Left lung (tissue), 10 donors: ENCODE results near the gene HDLBP. TPM values are rescaled to one million over a fixed set of nuclear protein-coding genes. Genes with fewer than 3 reads are reported as not detected.
"Not testable (repeated sequence)": the region's sequence is repeated elsewhere in the genome, so short reads cannot be mapped to it uniquely, and the experiment has no call there.

Experiments
- ATAC-seq: fragments of 200-7000 bp; cut with Tn5 transposase; one replicate; pipeline ENCODE4 v1.9.1; 2020; ENCODE audit warnings: moderate library complexity
- DNase-seq, 4 donors: peaks; one replicate each; pipeline ENCODE4 v3.0.0-alpha.2; 2013 to 2020
- H3K27ac ChIP-seq, 2 donors: fragments of 200-600 bp; sonication (generic) in 1 of 2; one replicate each; pipeline versions ENCODE4 v1.5.0 to v1.8.0; 2020 to 2021
- H3K27me3 ChIP-seq, 2 donors: fragments of 200-600 bp; sonication (generic) in 1 of 2; one replicate each; pipeline versions ENCODE4 v1.5.0 to v1.8.0; 2020 to 2021
- H3K36me3 ChIP-seq, 2 donors: fragments of 200-600 bp; sonication (generic) in 1 of 2; one replicate each; pipeline versions ENCODE4 v1.5.0 to v1.8.0; 2020 to 2021
- H3K4me1 ChIP-seq, 2 donors: fragments of 200-600 bp; one replicate each; pipeline ENCODE4 v1.8.0; 2021
- H3K4me3 ChIP-seq, 2 donors: fragments of 200-600 bp; sonication (generic) in 1 of 2; one replicate each; pipeline versions ENCODE4 v1.5.0 to v1.8.0; 2020 to 2021; ENCODE audit warnings: mild to moderate bottlenecking in 1 of 2
- H3K9me3 ChIP-seq, 2 donors: fragments of 200-600 bp; sonication (generic) in 1 of 2; one replicate each; pipeline versions ENCODE4 v1.5.0 to v1.8.0; 2020 to 2021
- CTCF ChIP-seq, 2 donors: fragments of 200-600 bp; sonication (generic) in 1 of 2; IDR thresholded peaks; one replicate each; pipeline versions ENCODE4 v1.5.0 to v1.8.0; 2021; ENCODE audit warnings: antibody characterized with exemption in 2 of 2
- intact Hi-C, 2 donors: fragments of 100-400 bp; cut with DNase I; formaldehyde crosslinking; loops; one replicate each; pipeline versions ENCODE4 v1.11.2 to v1.14.2; 2022
- polyA plus RNA-seq, 6 donors: library from polyadenylated mRNA; unstranded; fragments of 120-200 nt; gene quantifications; one replicate each; pipeline ENCODE4 v1.2.1, GENCODE V29; 2013; ENCODE audit not compliant: insufficient read length in 6 of 6
- total RNA-seq, 2 donors: library from RNA; stranded (reverse); fragmentation: NEBNext Ultra II Directional; extraction: Animal tissue kit (Norgen Biotek cat#: 25700); gene quantifications; one replicate each; pipeline ENCODE4 v1.2.1, GENCODE V29; 2021
- donor health status: DM: no; HTN: yes; CAD: no.
- donor health status: DM: no; HTN: no; CAD: no.

HDLBP gene
- total and polyA plus RNA-seq, 8 donors = 369 to 567 (median 401) TPM

- peaks cover 8 to 11% of the 10 kb centered on the region in 2 donors for H3K4me1 ChIP-seq
- no peak overlapping the region for H3K27ac ChIP-seq
- no peaks in the 10 kb centered on the region for H3K27me3 ChIP-seq
- no peak for ATAC-seq
- TF ChIP-seq CTCF (IDR thresholded peaks at IDR 0.05) = no peak
- intact Hi-C loops = no loop called here
- no peak for DNase-seq
- no peaks in the 10 kb centered on the region for H3K36me3 ChIP-seq
- no peak overlapping the region for H3K4me3 ChIP-seq
- no peaks in the 10 kb centered on the region for H3K9me3 ChIP-seq
These were observed 35.2 kb downstream of the HDLBP start for GRCh38 chr2:241280291-241280690.

- peak; percentile 43 for ATAC-seq
- Histone ChIP-seq H3K4me3 (no peak overlapping the region), H3K4me1 (peaks cover 10 to 11% of the 10 kb centered on the region in 2 donors), H3K27me3 (no peaks in the 10 kb centered on the region), H3K27ac (no peak overlapping the region), H3K9me3 (no peaks in the 10 kb centered on the region), H3K36me3 (no peaks in the 10 kb centered on the region)
- intact Hi-C loops = no loop called here
- TF ChIP-seq CTCF (IDR thresholded peaks at IDR 0.05) = no peak
- no peak for DNase-seq
These were observed 35.6 kb downstream of the HDLBP start for GRCh38 chr2:241279828-241280227.

GRCh38 chr2:241279413-241279812 is 36.1 kb downstream of the HDLBP start:
- peak; percentile 73 for ATAC-seq
- intact Hi-C loops = no loop called here

GRCh38 chr2:241278306-241278705 is 37.2 kb downstream of the HDLBP start:
- H3K27me3 ChIP-seq, DNase-seq, H3K36me3 ChIP-seq, H3K9me3 ChIP-seq, H3K27ac ChIP-seq, intact Hi-C loops, ATAC-seq, H3K4me3 ChIP-seq: not testable (repeated sequence)
- peaks cover 11 to 25% of the 10 kb centered on the region in 2 donors for H3K4me1 ChIP-seq

More at GRCh38 chr2:241279413-241279812, 36.1 kb downstream of the HDLBP start:
- Histone ChIP-seq H3K9me3 (no peaks in the 10 kb centered on the region), H3K27ac (no peak overlapping the region), H3K27me3 (no peaks in the 10 kb centered on the region), H3K4me3 (no peak overlapping the region), H3K4me1 (peaks cover 11 to 14% of the 10 kb centered on the region in 2 donors), H3K36me3 (no peaks in the 10 kb centered on the region)
- no peak for DNase-seq
- no peak for TF ChIP-seq CTCF (IDR thresholded peaks at IDR 0.05)

GRCh38 chr2:241275910-241276309 is 39.6 kb downstream of the HDLBP start:
- Histone ChIP-seq H3K36me3 (no peaks in the 10 kb centered on the region), H3K27me3 (no peaks in the 10 kb centered on the region), H3K27ac (no peak overlapping the region), H3K9me3 (no peaks in the 10 kb centered on the region), H3K4me1 (peaks cover 13 to 36% of the 10 kb centered on the region in 2 donors), H3K4me3 (no peak overlapping the region)
- no peak for DNase-seq
- intact Hi-C loops = no loop called here
- ATAC-seq = no peak
- no peak for TF ChIP-seq CTCF (IDR thresholded peaks at IDR 0.05)

GRCh38 chr2:241275504-241275903 is 40.0 kb downstream of the HDLBP start:
- intact Hi-C loops = no loop called here
- ATAC-seq (no peak), DNase-seq (no peak)
- no peaks in the 10 kb centered on the region for H3K36me3 ChIP-seq
- H3K4me1 ChIP-seq = peaks cover 17 to 40% of the 10 kb centered on the region in 2 donors
- no peak overlapping the region for H3K27ac ChIP-seq
- no peak overlapping the region for H3K4me3 ChIP-seq
- no peak for TF ChIP-seq CTCF (IDR thresholded peaks at IDR 0.05)
- H3K9me3 ChIP-seq = no peaks in the 10 kb centered on the region
- no peaks in the 10 kb centered on the region for H3K27me3 ChIP-seq
